GM13976 (cell line): ENCODE results near the gene UTP18.
"Not testable (repeated sequence)": the region's sequence is repeated elsewhere in the genome, so short reads cannot be mapped to it uniquely, and the experiment has no call there.

ENCODE experiments used
- DNase-seq: peaks from one replicate; pipeline ENCODE4 v3.0.0; 2012; ENCODE audit warnings: low spot score
- in situ Hi-C: fragments of 300-500 bp; cut with MboI; formaldehyde crosslinking; loops from one replicate; pipeline ENCODE4 v1.12.0; 2022; ENCODE audit warnings: low sequenced_read_pairs, mixed read lengths, inconsistent platforms; ENCODE audit not compliant: unreplicated experiment
- TF ChIP-seq, protein P1 (sequence below): IDR thresholded peaks from 2 replicates; pipeline ENCODE4 v1.5.1; 2012; ENCODE audit warnings: borderline replicate concordance, mild to moderate bottlenecking; ENCODE audit not compliant: insufficient read depth; ENCODE audit errors: extremely low read depth, missing control alignments, control extremely low read depth

UTP18 gene

DNA sequence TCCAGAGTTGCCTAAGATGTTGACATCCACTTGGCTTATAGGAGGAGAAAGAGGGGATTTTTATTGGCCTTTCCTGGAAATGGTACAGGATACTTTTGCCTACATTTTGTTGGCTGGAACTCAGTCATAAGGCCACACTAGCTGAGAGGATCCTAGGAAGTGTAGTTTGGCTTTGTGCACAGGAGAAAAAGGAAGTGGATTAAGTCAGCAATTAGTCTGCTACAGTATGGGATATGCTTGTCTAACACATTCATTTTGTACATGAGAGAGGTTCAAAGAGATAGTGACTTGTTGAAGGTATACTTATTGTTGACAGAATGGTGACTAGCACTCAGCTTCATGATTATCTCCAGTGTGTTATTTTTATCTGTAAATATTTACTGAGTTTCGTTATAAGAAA, 10.3 kb downstream of the UTP18 start:
- DNase-seq = no peak
- in situ Hi-C loops = no loop called here
- TF ChIP-seq, protein P1, sequence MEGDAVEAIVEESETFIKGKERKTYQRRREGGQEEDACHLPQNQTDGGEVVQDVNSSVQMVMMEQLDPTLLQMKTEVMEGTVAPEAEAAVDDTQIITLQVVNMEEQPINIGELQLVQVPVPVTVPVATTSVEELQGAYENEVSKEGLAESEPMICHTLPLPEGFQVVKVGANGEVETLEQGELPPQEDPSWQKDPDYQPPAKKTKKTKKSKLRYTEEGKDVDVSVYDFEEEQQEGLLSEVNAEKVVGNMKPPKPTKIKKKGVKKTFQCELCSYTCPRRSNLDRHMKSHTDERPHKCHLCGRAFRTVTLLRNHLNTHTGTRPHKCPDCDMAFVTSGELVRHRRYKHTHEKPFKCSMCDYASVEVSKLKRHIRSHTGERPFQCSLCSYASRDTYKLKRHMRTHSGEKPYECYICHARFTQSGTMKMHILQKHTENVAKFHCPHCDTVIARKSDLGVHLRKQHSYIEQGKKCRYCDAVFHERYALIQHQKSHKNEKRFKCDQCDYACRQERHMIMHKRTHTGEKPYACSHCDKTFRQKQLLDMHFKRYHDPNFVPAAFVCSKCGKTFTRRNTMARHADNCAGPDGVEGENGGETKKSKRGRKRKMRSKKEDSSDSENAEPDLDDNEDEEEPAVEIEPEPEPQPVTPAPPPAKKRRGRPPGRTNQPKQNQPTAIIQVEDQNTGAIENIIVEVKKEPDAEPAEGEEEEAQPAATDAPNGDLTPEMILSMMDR = no peak

DNA sequence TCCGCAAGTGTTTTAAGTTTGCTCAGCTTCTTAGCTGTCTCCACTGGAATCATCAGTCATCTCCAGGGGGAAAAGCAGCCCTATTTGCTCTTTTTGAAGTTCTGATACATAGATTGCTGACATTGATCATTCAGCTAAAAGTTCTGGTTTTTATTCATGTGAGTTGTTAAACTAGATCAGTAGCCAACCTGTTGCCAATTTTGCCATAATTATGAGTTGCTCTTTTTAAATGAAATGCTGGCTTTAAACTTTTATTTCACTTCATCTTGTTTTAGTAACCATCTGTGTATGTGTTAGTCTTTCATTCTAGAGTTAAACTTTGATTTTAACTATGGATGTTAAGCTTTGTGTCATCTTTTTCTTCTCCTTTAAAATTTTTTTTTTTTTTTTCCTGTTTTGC, 12.5 kb downstream of the UTP18 start:
- in situ Hi-C loops = no loop called here
- TF ChIP-seq, protein P1 = no peak
- DNase-seq = no peak

DNA sequence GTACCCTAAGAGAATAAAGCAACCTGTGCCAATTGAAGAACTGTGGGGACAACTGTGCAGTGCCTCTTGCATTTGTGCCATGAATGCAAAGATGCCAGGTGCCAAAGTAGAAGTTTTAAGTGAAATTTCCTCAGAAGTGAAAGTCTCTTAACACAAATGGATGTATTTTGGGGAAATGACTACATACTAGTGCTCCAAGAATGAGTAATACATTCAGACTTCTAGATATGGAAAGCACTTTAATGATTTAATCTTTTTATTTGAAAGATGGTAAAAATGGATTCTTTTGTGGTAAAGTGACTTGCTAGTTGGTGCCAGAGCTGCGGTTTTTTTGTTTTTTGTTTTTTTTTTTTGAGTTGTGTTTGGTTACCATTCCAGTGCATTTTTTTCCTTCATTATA, 15.0 kb downstream of the UTP18 start:
- DNase-seq = no peak
- in situ Hi-C loops = no loop called here
- TF ChIP-seq, protein P1 = no peak

DNA sequence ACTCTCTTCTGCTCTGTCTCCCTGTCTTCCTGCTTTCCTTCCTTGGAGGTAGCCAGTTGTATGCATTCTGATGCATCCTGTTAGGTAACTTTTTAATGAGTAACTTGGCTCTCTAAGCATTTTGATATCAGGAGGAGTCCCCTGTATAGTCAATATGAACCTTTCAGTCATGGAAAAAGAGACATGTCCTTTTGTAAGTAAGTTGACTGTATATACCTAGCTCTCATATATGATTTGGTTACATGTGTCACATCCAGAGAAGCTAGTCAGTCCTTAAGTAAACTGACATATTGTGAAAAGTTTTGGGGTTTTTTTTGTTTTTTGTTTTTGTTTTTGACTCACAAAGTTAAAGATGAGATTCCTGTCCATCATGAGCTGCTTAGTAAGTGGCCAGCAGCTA, 18.8 kb downstream of the UTP18 start:
- in situ Hi-C loops = no loop called here
- DNase-seq = no peak
- TF ChIP-seq, protein P1 = no peak

DNA sequence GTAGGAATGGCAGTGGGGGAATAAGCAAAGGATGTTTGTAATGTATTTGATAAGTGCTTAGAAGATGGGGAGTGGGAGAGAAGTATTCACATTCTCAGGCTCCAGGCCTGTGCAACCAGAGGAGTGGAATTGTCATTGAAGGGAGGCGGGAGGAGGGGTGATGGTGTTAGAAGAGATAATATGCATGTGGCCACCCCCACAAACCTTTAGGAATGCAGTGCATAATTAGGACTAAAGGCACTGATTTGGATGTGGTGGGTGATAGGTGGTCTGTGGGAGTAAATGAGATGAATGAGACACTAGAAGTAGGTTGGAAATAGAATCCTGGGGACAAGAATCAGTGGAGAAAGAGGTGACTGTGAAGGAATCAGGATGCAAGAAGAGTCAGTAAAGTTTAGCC, 27.1 kb downstream of the UTP18 start:
- in situ Hi-C loops = no loop called here
- no peak for DNase-seq
- TF ChIP-seq, protein P1 = no peak

DNA sequence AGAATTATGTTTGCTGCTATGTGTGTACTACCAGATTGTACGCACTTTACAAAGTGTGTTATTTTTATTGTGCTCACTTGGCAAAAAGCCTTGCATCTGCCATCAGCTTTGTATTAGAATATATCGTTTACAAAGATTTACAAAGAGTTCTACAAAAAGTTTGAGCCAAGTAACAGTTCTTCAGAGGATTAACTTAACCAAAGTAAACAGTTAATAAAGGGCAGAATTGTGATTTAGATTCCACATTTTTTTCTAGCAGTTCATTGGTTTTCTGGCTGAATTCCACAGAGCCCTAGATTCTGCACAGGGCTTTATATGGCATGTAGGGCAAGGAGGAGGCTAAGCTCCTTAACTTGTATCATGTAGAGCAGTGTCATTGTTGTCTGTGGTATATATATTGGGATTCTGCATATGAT, 29.4 kb downstream of the UTP18 start:
- in situ Hi-C loops = no loop called here
- no peak for DNase-seq
- TF ChIP-seq, protein P1 = no peak

DNA sequence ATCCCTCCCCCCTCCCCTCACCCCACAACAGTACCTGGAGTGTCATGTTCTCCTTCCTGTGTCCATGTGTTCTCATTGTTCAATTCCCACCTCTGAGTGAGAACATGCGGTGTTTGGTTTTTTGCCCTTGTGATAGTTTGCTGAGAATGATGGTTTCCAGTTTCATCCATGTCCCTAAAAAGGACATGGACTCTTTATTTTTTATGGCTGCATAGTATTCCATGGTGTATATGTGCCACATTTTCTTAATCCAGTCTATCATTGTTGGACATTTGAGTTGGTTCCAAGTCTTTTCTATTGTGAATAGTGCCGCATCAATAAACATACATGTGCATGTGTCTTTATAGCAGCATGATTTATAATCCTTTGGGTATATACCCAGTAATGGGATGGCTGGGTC, 34.0 kb downstream of the UTP18 start:
- DNase-seq, in situ Hi-C loops: not testable (repeated sequence)
